Smooth muscle cell (in vitro differentiated cells): ENCODE measurements around the gene C2orf49. TPM values are rescaled to one million over a fixed set of nuclear protein-coding genes. Genes with fewer than 3 reads are reported as not detected.

Experiments used
- DNase-seq: peaks from one replicate; lab custom pipeline; 2025; ENCODE audit not compliant: unreplicated experiment; lab: John Stamatoyannopoulos, UW
- H2AFZ ChIP-seq: fragments of 200-600 bp; sonication (generic); 2 replicates; pipeline ENCODE4 v1.6.0; 2016; ENCODE audit warnings: antibody characterized with exemption, low read depth, mild to moderate bottlenecking
- H3F3A ChIP-seq: fragments of 200-600 bp; sonication (generic); 2 replicates; pipeline ENCODE4 v1.6.0; 2017; ENCODE audit warnings: antibody characterized with exemption, low read depth
- H3K27ac ChIP-seq: fragments of 200-600 bp; sonication (generic); 2 replicates; pipeline ENCODE4 v1.5.1; 2016; ENCODE audit warnings: low read depth, mild to moderate bottlenecking
- H3K27me3 ChIP-seq: fragments of 200-600 bp; sonication (generic); 2 replicates; pipeline ENCODE4 v1.6.1; 2016; ENCODE audit warnings: low read depth, mild to moderate bottlenecking
- H3K36me3 ChIP-seq: fragments of 200-600 bp; sonication (generic); 2 replicates; pipeline ENCODE4 v1.5.1; 2016; ENCODE audit warnings: low read depth
- H3K4me1 ChIP-seq: fragments of 200-600 bp; sonication (generic); 2 replicates; pipeline ENCODE4 v1.5.1; 2016; ENCODE audit warnings: low read depth
- H3K4me2 ChIP-seq: fragments of 200-600 bp; sonication (generic); 2 replicates; pipeline ENCODE4 v1.6.0; 2016; ENCODE audit warnings: mild to moderate bottlenecking
- H3K4me3 ChIP-seq: fragments of 200-600 bp; sonication (generic); 2 replicates; pipeline ENCODE4 v1.5.1; 2016; ENCODE audit warnings: mild to moderate bottlenecking
- H3K79me2 ChIP-seq: fragments of 200-600 bp; sonication (generic); 2 replicates; pipeline ENCODE4 v1.6.0; 2016; ENCODE audit warnings: low read depth, mild to moderate bottlenecking
- H3K9ac ChIP-seq: fragments of 200-600 bp; sonication (generic); 2 replicates; pipeline ENCODE4 v1.6.0; 2016; ENCODE audit warnings: low read depth
- H3K9me3 ChIP-seq: fragments of 200-600 bp; sonication (generic); replicated peaks from 2 replicates; pipeline ENCODE4 v1.5.1; 2016; ENCODE audit warnings: low read depth
- H4K20me1 ChIP-seq: fragments of 200-600 bp; sonication (generic); 2 replicates; pipeline ENCODE4 v1.6.0; 2016; ENCODE audit warnings: low read depth
- CTCF ChIP-seq: fragments of 200-600 bp; sonication (generic); IDR thresholded peaks from 2 replicates; pipeline ENCODE4 v1.5.1; 2017; ENCODE audit warnings: borderline replicate concordance, mild to moderate bottlenecking, antibody characterized with exemption; ENCODE audit not compliant: insufficient read depth, poor library complexity, severe bottlenecking
- WGBS: methylation state at CpG from one replicate; pipeline ENCODE4 v1.1.7; 2016; ENCODE audit warnings: low lambda C conversion rate; 5-methylcytosine and 5-hydroxymethylcytosine counted together
- polyA plus RNA-seq: library from polyadenylated mRNA; unstranded; fragments of >200 nt; fragmentation: Nextera tagmentation; extraction: Ambion mirVana; gene quantifications from 2 replicates; pipeline ENCODE4 v1.2.1, GENCODE V29; 2016
- total RNA-seq: library from RNA; depleted of rRNA; stranded (reverse); fragments of >200 nt; gene quantifications from 2 replicates; pipeline ENCODE4 v1.2.3, GENCODE V29; 2014

C2orf49 gene
- total and polyA plus RNA-seq, 2 experiments from 2014 or later: 17.9 to 37.7 TPM

GRCh38 chr2:105383432-105384166, 46.3 kb downstream of the C2orf49 start:
- Histone ChIP-seq H3K9ac (no peak overlapping the region), H3K27me3 (no peaks in the 10 kb centered on the region), H3K4me2 (no peak overlapping the region), H3K79me2 (peaks cover 54% of the 10 kb centered on the region), H3F3A (peaks cover 9% of the 10 kb centered on the region), H3K9me3 (no peaks in the 10 kb centered on the region), H3K4me3 (no peak overlapping the region), H2AFZ (no peak overlapping the region), H3K27ac (no peak overlapping the region), H4K20me1 (peaks cover 70% of the 10 kb centered on the region), H3K36me3 (peaks cover 35% of the 10 kb centered on the region), H3K4me1 (no peaks in the 10 kb centered on the region)
- DNase-seq: no peak
- no peak for TF ChIP-seq CTCF
- over 99% methylated on average over 8 of the region's 8 CpGs for WGBS

GRCh38 chr2:105384216-105384615, 46.9 kb downstream of the C2orf49 start:
- no peak overlapping the region for H3K9ac ChIP-seq
- no peak for DNase-seq
- peaks cover 2% of the 10 kb centered on the region for H3K4me1 ChIP-seq
- no peak for TF ChIP-seq CTCF
- no peak overlapping the region for H3K4me3 ChIP-seq
- no peaks in the 10 kb centered on the region for H3K27me3 ChIP-seq
- no peak overlapping the region for H3K4me2 ChIP-seq
- peaks cover 35% of the 10 kb centered on the region for H3K36me3 ChIP-seq
- H3K27ac ChIP-seq: no peak overlapping the region
- H3K79me2 ChIP-seq: peaks cover 57% of the 10 kb centered on the region
- H3F3A ChIP-seq: peaks cover 13% of the 10 kb centered on the region
- H2AFZ ChIP-seq: no peak overlapping the region
- H4K20me1 ChIP-seq: peaks cover 70% of the 10 kb centered on the region
- H3K9me3 ChIP-seq: no peaks in the 10 kb centered on the region
- WGBS: 99% methylated on average over 7 of the region's 7 CpGs

- WGBS: 97% methylated on average over 5 of the region's 5 CpGs
- Histone ChIP-seq H4K20me1 (peaks cover 71% of the 10 kb centered on the region), H3K27me3 (no peaks in the 10 kb centered on the region), H3K79me2 (peaks cover 64% of the 10 kb centered on the region), H3K27ac (no peak overlapping the region), H3K4me2 (no peak overlapping the region), H3K4me3 (no peak overlapping the region), H3K9ac (no peak overlapping the region), H2AFZ (no peak overlapping the region), H3F3A (peaks cover 13% of the 10 kb centered on the region), H3K36me3 (peaks cover 35% of the 10 kb centered on the region), H3K9me3 (no peaks in the 10 kb centered on the region), H3K4me1 (peaks cover 4% of the 10 kb centered on the region)
- no peak for DNase-seq
- no peak for TF ChIP-seq CTCF
Measured at GRCh38 chr2:105384861-105385260, 47.5 kb downstream of the C2orf49 start.
